Fibroblast of pulmonary artery (primary cell): ENCODE results near the gene KIF3C.
"Not testable (repeated sequence)": the region's sequence is repeated elsewhere in the genome, so short reads cannot be mapped to it uniquely, and the experiment has no call there.

Source experiments
- DNase-seq: peaks from one replicate; pipeline ENCODE4 v3.0.0-alpha.2; 2010; ENCODE audit warnings: low read depth
- H3K4me3 ChIP-seq: replicated peaks from 2 replicates; pipeline ENCODE4 v1.5.1; 2011; ENCODE audit warnings: low read depth, mild to moderate bottlenecking, control low read depth, low read length, moderate library complexity
- TF ChIP-seq, protein P1 (sequence below): IDR thresholded peaks from 2 replicates; pipeline ENCODE4 v1.5.1; 2011; ENCODE audit warnings: mild to moderate bottlenecking, control low read depth, low read length, inconsistent platforms; ENCODE audit errors: missing control alignments

Gene KIF3C

DNA sequence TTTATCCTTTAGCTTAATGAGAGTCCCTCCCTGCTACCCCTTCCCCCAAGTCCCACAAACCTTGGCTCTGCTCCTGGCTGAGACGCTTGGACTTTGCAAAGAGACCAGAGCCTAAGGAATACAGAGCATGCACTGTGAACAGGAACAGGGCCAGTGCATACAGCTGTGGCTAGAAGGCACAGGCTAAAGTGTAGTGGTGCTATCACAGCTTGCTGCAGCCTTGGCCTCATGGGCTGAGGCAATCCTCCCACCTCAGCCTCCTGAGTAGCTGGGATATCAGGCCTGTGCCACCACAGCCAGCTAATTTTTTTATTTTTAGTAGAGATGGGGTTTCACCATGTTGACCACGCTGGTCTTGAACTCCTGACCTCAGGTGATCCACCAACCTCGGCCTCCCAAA is 64.5 kb downstream of the KIF3C start:
- DNase-seq = no peak
- TF ChIP-seq, protein P1, sequence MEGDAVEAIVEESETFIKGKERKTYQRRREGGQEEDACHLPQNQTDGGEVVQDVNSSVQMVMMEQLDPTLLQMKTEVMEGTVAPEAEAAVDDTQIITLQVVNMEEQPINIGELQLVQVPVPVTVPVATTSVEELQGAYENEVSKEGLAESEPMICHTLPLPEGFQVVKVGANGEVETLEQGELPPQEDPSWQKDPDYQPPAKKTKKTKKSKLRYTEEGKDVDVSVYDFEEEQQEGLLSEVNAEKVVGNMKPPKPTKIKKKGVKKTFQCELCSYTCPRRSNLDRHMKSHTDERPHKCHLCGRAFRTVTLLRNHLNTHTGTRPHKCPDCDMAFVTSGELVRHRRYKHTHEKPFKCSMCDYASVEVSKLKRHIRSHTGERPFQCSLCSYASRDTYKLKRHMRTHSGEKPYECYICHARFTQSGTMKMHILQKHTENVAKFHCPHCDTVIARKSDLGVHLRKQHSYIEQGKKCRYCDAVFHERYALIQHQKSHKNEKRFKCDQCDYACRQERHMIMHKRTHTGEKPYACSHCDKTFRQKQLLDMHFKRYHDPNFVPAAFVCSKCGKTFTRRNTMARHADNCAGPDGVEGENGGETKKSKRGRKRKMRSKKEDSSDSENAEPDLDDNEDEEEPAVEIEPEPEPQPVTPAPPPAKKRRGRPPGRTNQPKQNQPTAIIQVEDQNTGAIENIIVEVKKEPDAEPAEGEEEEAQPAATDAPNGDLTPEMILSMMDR = no peak

DNA sequence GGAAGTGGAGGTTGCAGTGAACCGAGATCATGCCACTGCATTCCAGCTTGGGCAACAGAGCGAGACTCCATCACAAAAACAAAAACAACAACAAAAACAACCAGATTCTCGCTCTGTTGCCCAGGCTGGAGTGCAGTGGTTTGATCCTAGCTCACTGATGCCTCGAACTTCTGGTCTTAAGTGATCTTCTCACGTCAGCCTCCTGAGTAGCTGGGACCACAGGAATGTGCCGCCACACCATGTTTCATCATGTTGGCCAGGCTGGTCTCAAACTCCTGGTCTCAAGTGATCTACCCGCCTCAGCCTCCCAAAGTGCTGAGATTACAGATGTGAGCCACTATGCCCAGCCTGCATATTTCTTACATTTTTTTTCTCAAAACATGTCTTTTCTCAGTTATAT is 64.9 kb downstream of the KIF3C start:
- not testable (repeated sequence) for H3K4me3 ChIP-seq, DNase-seq

More for the DNA sequence above, 64.5 kb downstream of the KIF3C start:
- H3K4me3 ChIP-seq = no peak overlapping the region

DNA sequence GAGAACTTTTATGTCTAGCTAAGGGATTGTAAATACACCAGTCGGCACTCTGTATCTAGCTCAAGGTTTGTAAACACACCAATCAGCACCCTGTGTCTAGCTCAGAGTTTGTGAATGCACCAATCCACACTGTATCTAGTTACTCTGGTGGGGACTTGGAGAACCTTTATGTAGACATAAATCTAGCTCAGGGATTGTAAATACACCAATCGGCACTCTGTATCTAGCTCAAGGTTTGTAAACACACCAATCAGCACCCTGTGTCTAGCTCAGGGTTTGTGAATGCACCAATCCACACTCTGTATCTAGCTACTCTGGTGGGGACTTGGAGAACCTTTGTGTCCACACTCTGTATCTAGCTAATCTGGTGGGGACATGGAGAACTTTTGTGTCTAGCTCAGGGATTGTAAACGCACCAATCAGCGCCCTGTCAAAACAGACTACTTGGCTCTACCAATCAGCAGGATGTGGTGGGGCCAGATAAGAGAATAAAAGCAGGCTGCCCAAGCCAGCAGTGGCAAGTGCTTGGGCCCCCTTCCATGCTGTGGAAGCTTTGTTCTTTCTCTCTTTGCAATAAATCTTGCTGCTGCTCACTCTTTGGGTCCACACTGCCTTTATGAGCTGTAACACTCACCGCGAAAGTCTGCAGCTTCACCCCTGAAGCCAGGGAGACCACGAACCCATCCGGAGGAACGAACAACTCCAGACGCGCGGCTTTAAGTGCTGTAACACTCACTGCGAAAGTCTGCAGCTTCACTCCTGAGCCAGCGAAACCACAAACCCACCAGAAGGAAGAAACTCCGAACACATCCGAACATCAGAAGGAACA is 66.1 kb downstream of the KIF3C start:
- H3K4me3 ChIP-seq, DNase-seq: not testable (repeated sequence)

DNA sequence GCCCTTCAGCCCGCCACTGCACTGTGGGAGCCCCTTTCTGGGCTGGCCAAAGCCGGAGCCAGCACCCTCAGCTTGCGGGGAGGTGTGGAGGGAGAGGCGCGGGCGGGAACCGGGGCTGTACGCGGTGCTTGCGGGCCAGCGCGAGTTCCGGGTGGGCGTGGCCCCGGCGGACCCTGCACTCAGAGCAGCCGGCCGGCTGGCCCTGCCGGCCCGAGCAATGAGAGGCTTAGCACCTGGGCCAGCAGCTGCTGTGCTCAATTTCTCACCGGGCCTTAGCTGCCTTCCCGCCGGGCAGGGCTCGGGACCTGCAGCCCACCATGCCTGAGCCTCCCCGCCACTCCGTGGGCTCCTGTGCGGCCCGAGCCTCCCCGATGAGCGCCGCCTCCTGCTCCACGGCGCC is 66.9 kb downstream of the KIF3C start:
- H3K4me3 ChIP-seq, DNase-seq: not testable (repeated sequence)

DNA sequence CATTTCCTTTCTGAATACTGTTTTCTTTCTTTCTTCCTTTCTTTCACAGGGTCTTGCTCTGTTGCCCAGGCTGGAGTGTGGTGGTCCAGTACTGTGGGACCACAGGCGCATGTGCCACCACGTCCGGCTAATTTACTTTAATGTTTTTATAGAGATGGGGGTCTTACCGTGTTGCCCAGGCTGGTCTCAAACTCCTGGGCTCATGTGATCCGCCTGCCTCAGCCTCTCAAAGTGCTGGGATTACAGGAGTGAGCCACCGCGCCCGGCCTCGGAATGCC is 68.7 kb downstream of the KIF3C start:
- DNase-seq, H3K4me3 ChIP-seq: not testable (repeated sequence)

DNA sequence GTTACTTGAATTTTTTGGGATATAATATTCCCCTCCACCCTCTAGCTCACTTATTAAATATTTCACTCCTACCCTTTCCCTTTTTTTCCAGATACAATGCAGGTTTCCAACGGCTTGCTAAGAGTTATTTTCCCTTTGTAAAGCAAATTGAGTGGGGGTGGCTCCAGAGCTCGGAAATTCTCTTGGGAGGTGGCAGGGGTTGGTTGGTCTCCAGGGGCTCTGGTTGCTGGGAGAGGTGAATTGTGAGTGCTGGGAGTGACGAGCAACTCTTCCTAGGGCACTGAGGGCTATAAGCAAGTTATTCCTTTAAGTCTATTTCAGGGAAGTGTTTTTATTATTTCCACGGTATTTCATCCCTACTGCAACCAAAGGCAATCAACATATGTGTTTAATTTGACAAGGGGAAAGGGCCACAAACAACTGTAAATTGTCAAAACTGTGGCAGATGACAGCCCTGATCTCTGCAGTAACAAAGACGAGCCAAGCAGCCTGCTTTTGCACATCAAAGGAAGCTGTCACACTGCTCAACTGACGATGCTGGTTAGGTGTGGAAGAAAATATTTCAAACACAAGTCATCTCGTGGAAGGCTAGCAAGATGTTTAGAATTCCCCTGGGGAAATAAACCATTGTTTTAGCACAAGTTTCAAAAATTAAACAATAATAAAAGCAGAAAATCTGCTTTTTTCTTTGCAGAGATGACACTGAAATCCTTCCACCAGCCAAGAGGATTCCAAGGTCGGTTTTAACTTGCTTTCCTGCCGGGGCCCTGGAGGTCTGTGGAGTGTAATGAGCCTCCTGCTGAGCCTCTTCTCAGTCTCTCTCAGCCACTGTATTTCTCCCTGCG is 69.2 kb downstream of the KIF3C start:
- DNase-seq = peak; percentile 33
- TF ChIP-seq, protein P1 = no peak
- no peak overlapping the region for H3K4me3 ChIP-seq

DNA sequence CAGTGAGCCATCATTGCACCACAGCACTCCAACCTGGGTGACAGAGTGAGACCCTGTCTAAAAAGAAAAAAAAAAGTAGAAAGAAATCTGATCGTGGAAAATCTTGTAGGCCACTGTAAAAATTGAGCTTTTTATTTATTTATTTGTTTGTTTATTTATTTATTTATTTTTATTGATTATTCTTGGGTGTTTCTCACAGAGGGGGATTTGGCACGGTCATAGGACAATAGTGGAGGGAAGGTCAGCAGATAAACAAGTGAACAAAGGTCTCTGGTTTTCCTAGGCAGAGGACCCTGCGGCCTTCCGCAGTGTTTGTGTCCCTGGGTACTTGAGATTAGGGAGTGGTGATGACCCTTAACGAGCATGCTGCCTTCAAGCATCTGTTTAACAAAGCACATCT is 72.7 kb downstream of the KIF3C start:
- DNase-seq, H3K4me3 ChIP-seq: not testable (repeated sequence)

DNA sequence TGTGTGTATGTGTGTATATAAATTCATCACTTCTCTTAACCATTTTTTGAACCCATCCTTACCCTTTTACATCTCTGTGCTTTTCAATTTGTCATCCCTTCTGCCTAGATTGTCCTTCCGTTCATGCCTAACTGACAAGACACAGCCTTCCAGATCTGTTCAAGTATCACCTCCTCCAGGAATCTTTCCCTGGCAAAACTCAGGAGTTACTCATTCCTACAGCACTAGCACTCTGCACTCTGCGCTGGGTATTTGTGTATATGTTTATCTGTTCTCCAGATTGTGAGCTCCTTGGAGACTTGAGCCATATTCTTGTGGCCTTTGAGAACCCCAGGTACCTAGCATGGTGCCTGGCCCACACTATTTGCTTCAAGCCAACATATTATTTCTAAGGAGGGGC is 77.2 kb downstream of the KIF3C start:
- TF ChIP-seq, protein P1 = no peak
- no peak overlapping the region for H3K4me3 ChIP-seq
- DNase-seq = no peak

DNA sequence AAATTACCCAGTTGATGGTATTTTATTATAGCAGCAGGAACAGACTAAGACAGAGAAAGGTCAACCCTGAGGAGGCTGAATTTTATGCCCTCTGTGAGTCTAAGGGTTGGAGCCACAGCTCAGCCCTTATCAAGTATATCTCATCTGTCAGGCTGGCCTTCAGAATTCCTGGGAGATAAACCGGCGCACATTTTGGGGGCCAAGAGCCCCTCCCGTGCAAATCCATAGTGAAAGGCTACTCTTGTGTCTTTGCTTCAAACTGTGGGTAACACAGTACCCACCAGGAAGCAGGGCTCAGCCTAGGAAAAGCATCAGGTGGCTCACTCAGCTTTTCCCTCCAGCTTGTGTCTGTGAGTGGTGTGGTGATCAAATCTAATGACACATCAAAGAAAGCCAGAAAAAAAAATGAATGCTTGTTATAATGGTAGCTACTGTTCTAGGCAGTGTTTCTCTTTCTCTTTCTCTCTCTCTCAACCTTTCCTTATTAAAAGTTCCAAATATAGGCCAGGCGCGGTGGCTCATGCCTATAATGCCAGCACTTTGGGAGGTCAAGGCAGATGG is 79.0 kb downstream of the KIF3C start:
- H3K4me3 ChIP-seq = no peak overlapping the region
- DNase-seq = no peak
- TF ChIP-seq, protein P1 = no peak
